ENCODE data around the gene B4GALNT2.

The B4GALNT2 gene

DNA sequence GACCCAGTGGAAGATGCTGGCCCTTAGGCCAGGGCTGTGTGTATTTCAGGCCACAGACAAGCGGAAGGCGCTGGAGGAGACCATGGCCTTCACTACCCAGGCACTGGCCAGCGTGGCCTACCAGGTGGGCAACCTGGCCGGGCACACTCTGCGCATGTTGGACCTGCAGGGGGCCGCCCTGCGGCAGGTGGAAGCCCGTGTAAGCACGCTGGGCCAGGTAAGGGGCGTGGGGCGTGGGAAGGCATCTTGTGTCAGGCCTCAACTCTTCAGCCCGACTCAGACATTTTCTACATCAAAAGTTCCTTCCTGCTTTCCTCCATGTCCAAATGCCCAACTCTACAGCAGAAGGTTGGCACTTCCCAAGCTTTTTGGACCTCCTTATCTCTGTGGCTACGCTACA, 83.9 kb downstream of the B4GALNT2 start:
- no peak for DNase-seq

DNA sequence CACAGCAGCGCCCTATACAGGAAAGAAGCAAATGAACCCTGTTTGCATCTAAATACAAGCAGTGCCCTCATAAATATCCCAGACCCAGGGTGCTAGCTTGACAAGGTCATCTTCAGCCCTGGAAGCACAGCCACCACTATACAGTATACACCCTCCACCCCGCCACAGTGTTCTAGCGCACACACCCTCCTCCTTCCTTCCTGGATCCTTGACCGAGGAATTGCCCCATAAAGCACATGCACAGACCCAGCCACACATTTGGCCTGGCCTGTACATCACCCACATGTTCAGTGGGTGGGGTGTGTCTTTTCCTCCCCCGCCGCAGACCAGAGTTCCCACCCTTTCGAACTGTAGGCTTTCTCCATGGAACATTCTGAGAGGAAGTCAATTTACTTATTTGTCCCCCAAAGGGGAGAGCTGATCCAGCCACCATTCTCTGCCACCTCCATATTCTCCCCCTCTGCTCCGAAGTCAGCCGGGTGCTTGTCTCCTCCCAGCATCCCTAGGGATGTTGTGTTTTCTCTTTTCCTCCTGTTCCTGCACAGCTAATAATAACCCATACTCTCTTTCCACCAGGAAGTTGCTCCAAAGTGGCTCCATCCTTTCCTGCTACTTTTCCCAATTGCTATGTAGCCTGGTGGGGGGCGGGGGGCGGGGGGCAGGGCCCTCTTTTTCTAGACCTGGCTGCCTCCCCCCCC, 84.5 kb downstream of the B4GALNT2 start:
- no peak for DNase-seq

GRCh38 chr17:49217651-49218413, 85.3 kb downstream of the B4GALNT2 start:
- peak; percentile 58 for DNase-seq

DNA sequence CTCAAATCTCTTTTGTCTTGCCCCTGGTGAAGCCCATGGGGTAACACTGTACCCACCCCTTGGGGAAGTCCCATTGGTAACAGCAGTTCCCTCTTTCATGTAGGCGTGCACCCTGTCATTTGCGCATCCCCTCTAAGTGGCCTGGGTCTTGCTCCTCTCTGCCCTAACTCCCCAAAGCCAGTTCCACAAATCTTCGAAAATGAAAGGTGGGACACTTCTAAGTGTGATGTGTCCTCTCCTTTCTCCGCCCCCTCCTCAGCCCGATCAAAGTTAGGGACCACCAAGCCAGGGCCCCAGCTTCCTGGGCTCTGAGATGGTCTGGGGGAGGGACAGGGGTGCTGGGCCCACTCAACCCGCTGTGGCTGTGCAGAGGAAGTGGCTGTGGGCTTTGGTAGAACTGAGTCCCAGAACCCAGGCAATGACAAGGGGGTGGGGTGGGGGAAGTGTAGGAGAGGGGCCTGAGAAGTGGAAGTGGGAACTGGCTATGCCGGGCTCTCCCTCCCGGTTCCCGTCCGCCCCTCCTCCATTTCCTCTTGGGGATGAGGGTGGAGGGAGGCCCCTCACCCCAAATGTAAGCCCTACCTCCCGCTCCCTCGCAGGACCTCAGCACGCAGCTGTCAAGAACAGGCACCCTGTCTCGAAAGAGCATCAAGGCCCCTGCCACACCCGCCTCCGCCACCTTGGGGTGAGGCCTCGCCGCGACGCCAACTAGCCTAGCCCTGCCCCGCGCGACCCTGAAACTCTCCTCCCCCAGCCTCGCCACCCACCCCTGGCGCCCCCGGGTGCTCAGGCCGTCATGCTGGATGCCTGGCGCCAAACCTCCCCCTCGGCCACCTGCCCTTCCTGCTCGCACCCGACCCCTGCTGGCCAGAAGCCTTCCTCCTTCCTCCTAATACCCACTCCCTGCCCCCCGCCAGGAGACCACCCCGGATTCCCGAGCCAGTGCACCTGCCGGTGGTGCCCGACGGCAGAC, 86.7 kb downstream of the B4GALNT2 start:
- no peak for DNase-seq

- no peak for DNase-seq
These were observed 87.4 kb downstream of the B4GALNT2 start for GRCh38 chr17:49219987-49220386.

GRCh38 chr17:49223168-49223516, 90.6 kb downstream of the B4GALNT2 start:
- DNase-seq: no peak

DNA sequence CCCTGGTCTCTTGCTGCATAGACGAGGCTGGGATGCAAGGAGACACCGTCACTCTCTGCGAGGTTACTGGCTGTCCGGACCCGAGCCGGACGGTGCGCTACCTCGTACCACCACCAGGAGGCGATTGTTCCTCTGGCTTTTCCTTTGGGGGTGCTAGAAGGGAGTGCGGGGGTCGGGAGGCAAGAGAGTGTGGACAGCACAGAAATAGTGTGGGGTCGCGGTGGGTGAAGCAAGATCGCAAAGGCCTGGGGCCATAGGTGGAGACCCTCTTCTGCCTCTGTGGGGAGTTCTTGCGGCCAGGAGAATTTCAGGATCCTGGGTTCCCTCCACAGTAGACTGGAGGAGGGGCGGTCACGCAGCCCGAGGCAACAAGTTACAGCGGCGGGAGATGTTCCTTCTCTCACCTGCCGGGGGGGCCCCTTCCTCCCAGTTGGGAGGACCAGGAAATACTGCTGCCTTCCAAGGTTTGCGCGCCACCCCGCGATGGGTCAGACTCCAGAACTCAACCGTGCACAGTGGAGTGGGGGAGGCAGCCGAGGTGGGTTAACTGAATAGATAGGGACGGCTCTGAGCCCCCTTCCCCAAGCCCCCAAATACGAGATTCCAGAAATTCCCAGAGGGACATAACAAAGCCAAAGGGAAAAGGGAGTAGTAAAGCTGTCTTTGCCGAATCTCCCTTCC, 91.1 kb downstream of the B4GALNT2 start:
- peak; percentile 80 for DNase-seq

DNA sequence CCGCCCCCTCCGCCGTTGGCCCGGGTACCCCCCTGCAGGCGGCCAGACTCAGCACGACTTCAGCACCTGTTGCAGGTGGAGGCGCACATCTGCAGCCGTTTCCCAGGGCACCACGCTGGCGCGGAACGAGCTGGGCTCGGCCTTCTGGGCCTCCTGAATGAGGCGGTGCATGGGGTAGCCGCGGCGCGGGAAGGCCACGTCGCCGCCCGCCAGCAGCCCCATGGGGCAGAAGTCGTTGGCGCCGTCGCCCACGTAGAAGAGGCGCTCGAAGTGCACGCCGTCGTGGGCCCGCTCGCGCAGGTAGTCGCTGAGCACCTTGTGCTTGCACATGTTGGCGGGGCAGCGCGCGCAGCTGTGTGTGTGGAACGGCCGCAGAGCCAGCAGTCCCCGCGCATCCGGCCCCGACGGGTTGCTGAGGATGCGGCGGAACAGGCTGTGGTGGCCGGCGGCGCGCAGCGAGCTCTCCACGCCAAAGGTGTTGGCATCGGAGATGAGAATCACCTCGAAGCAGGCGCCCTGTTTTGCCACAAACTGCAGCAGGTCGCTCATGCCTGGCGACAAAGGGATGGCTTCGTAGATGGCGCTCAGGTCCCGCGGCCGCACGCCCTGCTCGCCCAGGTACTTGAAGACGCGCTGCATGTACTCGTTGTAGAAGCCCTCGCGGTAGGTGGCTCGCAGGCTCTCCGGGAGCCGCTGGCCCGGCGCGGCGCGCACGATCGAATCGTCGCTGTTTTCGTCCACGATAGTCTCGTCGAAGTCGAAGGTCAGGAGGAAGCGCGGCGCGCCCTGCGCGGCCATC, 91.8 kb downstream of the B4GALNT2 start:
- peak; percentile 64 for DNase-seq

DNA sequence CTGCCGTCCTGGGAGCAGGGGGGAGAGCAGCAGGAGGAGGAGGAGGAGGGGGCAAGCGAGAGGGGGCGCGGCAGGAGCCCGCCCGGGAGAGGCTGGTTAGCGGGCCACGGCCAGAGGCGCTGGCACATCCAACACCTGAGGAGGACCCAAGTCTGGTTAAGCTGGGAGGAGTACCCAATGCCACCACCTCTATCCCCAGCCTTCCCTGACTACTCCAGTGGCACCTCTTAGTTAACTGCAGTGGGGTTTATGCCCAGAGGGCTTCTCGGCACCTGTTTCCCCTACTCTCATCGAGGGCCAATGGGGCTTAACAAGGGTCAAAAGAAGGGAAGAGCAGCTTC, 92.4 kb downstream of the B4GALNT2 start:
- no peak for DNase-seq

- DNase-seq: no peak
These were observed 93.1 kb downstream of the B4GALNT2 start for GRCh38 chr17:49225554-49226236.
